Activated B cell treated with CpG ODN at 0.5 μM for 24 hours (primary cell): ENCODE measurements around the gene CTCF. TPM values are rescaled to one million over a fixed set of nuclear protein-coding genes. Genes with fewer than 3 reads are reported as not detected.
A peak's percentile ranks its signal among the peaks of the same experiment; 100 is the strongest.

Source experiments
- ATAC-seq: fragments of 200-7000 bp; cut with Tn5 transposase; one replicate; pipeline ENCODE4 v1.10.0; 2021; ENCODE audit warnings: low read depth, mild to moderate bottlenecking, moderate library complexity
- CTCF ChIA-PET: fragments of 350-600 bp; sonication (Branson Sonifier 250); formaldehyde crosslinking; loops from one replicate; lab custom pipeline; 2021; ENCODE audit warnings: antibody characterized with exemption; lab: Charles Lee
- POLR2A ChIA-PET: fragments of 350-600 bp; sonication (Branson Sonifier 250); formaldehyde crosslinking; loops from one replicate; lab custom pipeline; 2021; ENCODE audit warnings: antibody characterized with exemption; lab: Charles Lee
- DNase-seq: peaks from one replicate; pipeline ENCODE4 v3.0.0; 2022
- H3K27ac Mint-ChIP-seq: one replicate; pipeline ENCODE4 v1.8.0; 2020; ENCODE audit warnings: mixed read lengths
- H3K27me3 Mint-ChIP-seq: one replicate; pipeline ENCODE4 v1.8.0; 2021; ENCODE audit warnings: mixed read lengths
- H3K36me3 Mint-ChIP-seq: one replicate; pipeline ENCODE4 v1.8.0; 2021; ENCODE audit warnings: low read depth, mixed read lengths
- H3K4me1 Mint-ChIP-seq: one replicate; pipeline ENCODE4 v1.8.0; 2021; ENCODE audit warnings: mixed read lengths
- H3K4me3 Mint-ChIP-seq: one replicate; pipeline ENCODE4 v1.8.0; 2020; ENCODE audit warnings: mild to moderate bottlenecking, mixed read lengths
- H3K9me3 Mint-ChIP-seq: one replicate; pipeline ENCODE4 v1.8.0; 2020; ENCODE audit warnings: mixed read lengths
- CTCF ChIP-seq: fragments of 200-600 bp; IDR thresholded peaks from one replicate; pipeline ENCODE4 v1.8.0; 2022; ENCODE audit warnings: antibody characterized with exemption, mild to moderate bottlenecking
- intact Hi-C: fragments of 100-400 bp; cut with micrococcal nuclease; formaldehyde crosslinking; loops from one replicate; pipeline ENCODE4 v1.15.1; 2024
- total RNA-seq: library from RNA; stranded (reverse); gene quantifications from 2 replicates; pipeline ENCODE4 v1.2.3, GENCODE V29; 2022

The CTCF gene
- total RNA-seq, 1 donor from 2014 or later = 59.6 TPM

GRCh38 chr16:67662653-67663010 is 100.3 kb downstream of the CTCF start:
- POLR2A ChIA-PET = interaction anchor here (0.6 to 0.9 kb wide), 2 partner anchors 142 to 448 kb away, joined by 3 to 4 read pairs; no protein-coding TSS in a partner anchor
- CTCF ChIA-PET = interaction anchor here (0.9 to 2.0 kb wide), 2 partner anchors 9 to 142 kb away, joined by 4 to 5 read pairs; no protein-coding TSS in a partner anchor
- no peak for TF ChIP-seq CTCF
- intact Hi-C loops = loop anchor here (5.0 to 10.0 kb wide), 4 partner anchors 412 to 572 kb away; partner anchors contain the start of genes B3GNT9, ESRP2, FBXL8 and FHOD1
- Mint-ChIP-seq H3K27ac (no peak overlapping the region), H3K36me3 (peaks cover 10% of the 10 kb centered on the region), H3K9me3 (no peaks in the 10 kb centered on the region), H3K4me1 (peaks cover 40% of the 10 kb centered on the region), H3K4me3 (no peak overlapping the region), H3K27me3 (no peaks in the 10 kb centered on the region)
- DNase-seq = no peak
- no peak for ATAC-seq

GRCh38 chr16:67663151-67663876 is 101.0 kb downstream of the CTCF start:
- TF ChIP-seq CTCF = no peak
- H3K27ac Mint-ChIP-seq = no peak overlapping the region
- DNase-seq = no peak
- CTCF ChIA-PET = interaction anchor here (0.6 to 6.6 kb wide), 3 partner anchors 9 to 172 kb away, joined by 3 to 44 read pairs (median 4); no protein-coding TSS in a partner anchor
- intact Hi-C loops = loop anchor here (5.0 to 10.0 kb wide), 4 partner anchors 411 to 571 kb away; partner anchors contain the start of genes B3GNT9, ESRP2, FBXL8 and FHOD1
- H3K36me3 Mint-ChIP-seq = peaks cover 6% of the 10 kb centered on the region
- peaks cover 46% of the 10 kb centered on the region for H3K4me1 Mint-ChIP-seq
- ATAC-seq = no peak
- no peaks in the 10 kb centered on the region for H3K27me3 Mint-ChIP-seq
- H3K9me3 Mint-ChIP-seq = no peaks in the 10 kb centered on the region
- POLR2A ChIA-PET = interaction anchor here (0.9 kb wide), 1 partner anchor 142 kb away, joined by 3 read pairs; no protein-coding TSS in a partner anchor
- H3K4me3 Mint-ChIP-seq = no peak overlapping the region

GRCh38 chr16:67663877-67664222 is 101.5 kb downstream of the CTCF start:
- Mint-ChIP-seq H3K27me3 (no peaks in the 10 kb centered on the region), H3K9me3 (no peaks in the 10 kb centered on the region), H3K27ac (no peak overlapping the region), H3K4me3 (peak overlapping the region; percentile 1), H3K36me3 (peaks cover 6% of the 10 kb centered on the region), H3K4me1 (peaks cover 48% of the 10 kb centered on the region)
- ChIA-PET CTCF (interaction anchor here (6.6 kb wide), 1 partner anchor 144 kb away, joined by 44 read pairs; no protein-coding TSS in a partner anchor), POLR2A (interaction anchor here (1.0 kb wide), 1 partner anchor 142 kb away, joined by 3 read pairs; no protein-coding TSS in a partner anchor)
- intact Hi-C loops = loop anchor here (5.0 to 10.0 kb wide), 4 partner anchors 411 to 571 kb away; partner anchors contain the start of genes B3GNT9, ESRP2, FBXL8 and FHOD1
- no peak for ATAC-seq
- TF ChIP-seq CTCF = no peak
- no peak for DNase-seq

GRCh38 chr16:67664258-67664657 is 101.9 kb downstream of the CTCF start:
- Mint-ChIP-seq H3K4me3 (peak overlapping the region; percentile 1), H3K27ac (no peak overlapping the region), H3K4me1 (peaks cover 48% of the 10 kb centered on the region), H3K9me3 (no peaks in the 10 kb centered on the region), H3K27me3 (no peaks in the 10 kb centered on the region), H3K36me3 (peaks cover 5% of the 10 kb centered on the region)
- no peak for TF ChIP-seq CTCF
- intact Hi-C loops = loop anchor here (5.0 to 10.0 kb wide), 4 partner anchors 411 to 571 kb away; partner anchors contain the start of genes B3GNT9, ESRP2, FBXL8 and FHOD1
- CTCF ChIA-PET = interaction anchor here (6.6 kb wide), 1 partner anchor 144 kb away, joined by 44 read pairs; no protein-coding TSS in a partner anchor
- DNase-seq (no peak), ATAC-seq (no peak)
- POLR2A ChIA-PET = interaction anchor here (0.6 to 1.0 kb wide), 2 partner anchors 143 to 234 kb away, joined by 3 to 4 read pairs; no protein-coding TSS in a partner anchor
